ENCODE measurements around the gene CINP. TPM values are rescaled to one million over a fixed set of nuclear protein-coding genes. Genes with fewer than 3 reads are reported as not detected.

Gene CINP
- total and polyA plus RNA-seq, 4 donors = 25.1 to 34.6 (median 30.2) TPM

DNA sequence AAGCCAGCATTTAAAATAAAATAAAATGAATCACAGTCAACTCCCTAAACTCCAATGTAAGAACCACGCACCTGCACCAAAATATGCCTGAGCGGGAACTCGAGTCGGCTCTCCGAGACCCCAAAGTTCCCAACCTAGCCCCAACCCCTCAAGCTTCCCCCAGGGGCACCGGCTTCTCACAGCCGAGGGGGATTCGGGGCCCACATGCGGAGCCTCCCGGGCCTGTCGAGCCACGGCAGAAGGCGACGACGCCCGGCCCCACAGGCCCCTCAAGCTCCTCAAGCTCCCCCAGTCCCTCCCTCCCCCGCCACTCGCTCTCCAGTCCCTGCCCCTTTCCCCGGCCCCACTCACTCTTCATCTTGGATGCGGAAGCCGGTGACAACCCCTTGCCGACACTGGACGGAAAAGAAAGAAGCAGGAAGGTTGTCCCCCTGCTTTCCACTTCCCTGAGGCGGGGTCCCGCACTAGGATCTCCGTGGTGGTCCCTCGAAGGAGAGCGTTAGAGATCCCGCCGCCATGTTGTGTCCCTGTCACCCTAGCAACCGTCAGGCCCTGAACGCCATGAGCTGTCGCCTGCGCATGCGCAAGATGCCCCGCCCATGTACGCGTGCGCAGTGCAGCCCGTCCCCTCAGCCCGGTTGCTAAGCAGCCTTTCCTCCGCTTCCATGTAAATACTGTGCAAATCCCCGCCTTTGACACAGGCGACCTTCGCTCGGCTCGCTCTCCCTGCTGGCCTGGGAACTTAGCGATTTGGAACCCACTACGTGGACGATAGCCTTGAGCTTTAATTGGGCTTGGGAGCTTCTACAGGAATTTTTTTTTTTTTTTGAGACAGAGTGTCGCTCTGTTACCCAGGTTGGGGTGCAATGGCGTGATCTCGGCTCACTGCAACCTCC lies 57.8 kb downstream of the CINP start, which contains the start of gene MOK:
TSS of gene MOK (minus strand) at position 554 of the 896 bp plus-strand sequence. CDS start at position 358, 196 bp downstream.
- TF ChIP-seq, protein P1, sequence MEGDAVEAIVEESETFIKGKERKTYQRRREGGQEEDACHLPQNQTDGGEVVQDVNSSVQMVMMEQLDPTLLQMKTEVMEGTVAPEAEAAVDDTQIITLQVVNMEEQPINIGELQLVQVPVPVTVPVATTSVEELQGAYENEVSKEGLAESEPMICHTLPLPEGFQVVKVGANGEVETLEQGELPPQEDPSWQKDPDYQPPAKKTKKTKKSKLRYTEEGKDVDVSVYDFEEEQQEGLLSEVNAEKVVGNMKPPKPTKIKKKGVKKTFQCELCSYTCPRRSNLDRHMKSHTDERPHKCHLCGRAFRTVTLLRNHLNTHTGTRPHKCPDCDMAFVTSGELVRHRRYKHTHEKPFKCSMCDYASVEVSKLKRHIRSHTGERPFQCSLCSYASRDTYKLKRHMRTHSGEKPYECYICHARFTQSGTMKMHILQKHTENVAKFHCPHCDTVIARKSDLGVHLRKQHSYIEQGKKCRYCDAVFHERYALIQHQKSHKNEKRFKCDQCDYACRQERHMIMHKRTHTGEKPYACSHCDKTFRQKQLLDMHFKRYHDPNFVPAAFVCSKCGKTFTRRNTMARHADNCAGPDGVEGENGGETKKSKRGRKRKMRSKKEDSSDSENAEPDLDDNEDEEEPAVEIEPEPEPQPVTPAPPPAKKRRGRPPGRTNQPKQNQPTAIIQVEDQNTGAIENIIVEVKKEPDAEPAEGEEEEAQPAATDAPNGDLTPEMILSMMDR (IDR thresholded peaks at IDR 0.05; ENCODE audit: low read depth, low read length, missing input control) = no peak
- TF ChIP-seq, protein P2, sequence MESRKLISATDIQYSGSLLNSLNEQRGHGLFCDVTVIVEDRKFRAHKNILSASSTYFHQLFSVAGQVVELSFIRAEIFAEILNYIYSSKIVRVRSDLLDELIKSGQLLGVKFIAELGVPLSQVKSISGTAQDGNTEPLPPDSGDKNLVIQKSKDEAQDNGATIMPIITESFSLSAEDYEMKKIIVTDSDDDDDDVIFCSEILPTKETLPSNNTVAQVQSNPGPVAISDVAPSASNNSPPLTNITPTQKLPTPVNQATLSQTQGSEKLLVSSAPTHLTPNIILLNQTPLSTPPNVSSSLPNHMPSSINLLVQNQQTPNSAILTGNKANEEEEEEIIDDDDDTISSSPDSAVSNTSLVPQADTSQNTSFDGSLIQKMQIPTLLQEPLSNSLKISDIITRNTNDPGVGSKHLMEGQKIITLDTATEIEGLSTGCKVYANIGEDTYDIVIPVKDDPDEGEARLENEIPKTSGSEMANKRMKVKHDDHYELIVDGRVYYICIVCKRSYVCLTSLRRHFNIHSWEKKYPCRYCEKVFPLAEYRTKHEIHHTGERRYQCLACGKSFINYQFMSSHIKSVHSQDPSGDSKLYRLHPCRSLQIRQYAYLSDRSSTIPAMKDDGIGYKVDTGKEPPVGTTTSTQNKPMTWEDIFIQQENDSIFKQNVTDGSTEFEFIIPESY (IDR thresholded peaks at IDR 0.05) = no peak
- TF ChIP-seq TAF1 (conservative IDR thresholded peaks at IDR 0.05) (no peak), RAD21 (IDR thresholded peaks at IDR 0.05) (peak in 1 of 2 donors; percentile 28), FOXA1 (IDR thresholded peaks at IDR 0.05) (peak; percentile 58), EGR1 (IDR thresholded peaks at IDR 0.05; ENCODE audit: low read depth in 2 of 2) (no peak), NR2F2 (IDR thresholded peaks at IDR 0.05) (peak; percentile 73), JUND (IDR thresholded peaks at IDR 0.05) (no peak), FOXA2 (IDR thresholded peaks at IDR 0.05) (peak; percentile 49), SP1 (IDR thresholded peaks at IDR 0.05) (peak; percentile 90), YY1 (IDR thresholded peaks at IDR 0.05) (peak; percentile 97), RXRA (IDR thresholded peaks at IDR 0.05) (peak; percentile 37 to 43), HNF4A (conservative IDR thresholded peaks at IDR 0.05) (peak; percentile 76 to 82), GABPA (IDR thresholded peaks at IDR 0.05 in 1 of 2, conservative IDR thresholded peaks at IDR 0.05 in 1 of 2) (no peak), HNF4G (IDR thresholded peaks at IDR 0.05) (peak; percentile 21)
- TF ChIP-seq, protein P3, sequence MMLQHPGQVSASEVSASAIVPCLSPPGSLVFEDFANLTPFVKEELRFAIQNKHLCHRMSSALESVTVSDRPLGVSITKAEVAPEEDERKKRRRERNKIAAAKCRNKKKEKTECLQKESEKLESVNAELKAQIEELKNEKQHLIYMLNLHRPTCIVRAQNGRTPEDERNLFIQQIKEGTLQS (IDR thresholded peaks at IDR 0.05) = no peak
- TF ChIP-seq, protein P4, sequence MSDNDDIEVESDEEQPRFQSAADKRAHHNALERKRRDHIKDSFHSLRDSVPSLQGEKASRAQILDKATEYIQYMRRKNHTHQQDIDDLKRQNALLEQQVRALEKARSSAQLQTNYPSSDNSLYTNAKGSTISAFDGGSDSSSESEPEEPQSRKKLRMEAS (IDR thresholded peaks at IDR 0.05) = no peak
- TF ChIP-seq, protein P5, sequence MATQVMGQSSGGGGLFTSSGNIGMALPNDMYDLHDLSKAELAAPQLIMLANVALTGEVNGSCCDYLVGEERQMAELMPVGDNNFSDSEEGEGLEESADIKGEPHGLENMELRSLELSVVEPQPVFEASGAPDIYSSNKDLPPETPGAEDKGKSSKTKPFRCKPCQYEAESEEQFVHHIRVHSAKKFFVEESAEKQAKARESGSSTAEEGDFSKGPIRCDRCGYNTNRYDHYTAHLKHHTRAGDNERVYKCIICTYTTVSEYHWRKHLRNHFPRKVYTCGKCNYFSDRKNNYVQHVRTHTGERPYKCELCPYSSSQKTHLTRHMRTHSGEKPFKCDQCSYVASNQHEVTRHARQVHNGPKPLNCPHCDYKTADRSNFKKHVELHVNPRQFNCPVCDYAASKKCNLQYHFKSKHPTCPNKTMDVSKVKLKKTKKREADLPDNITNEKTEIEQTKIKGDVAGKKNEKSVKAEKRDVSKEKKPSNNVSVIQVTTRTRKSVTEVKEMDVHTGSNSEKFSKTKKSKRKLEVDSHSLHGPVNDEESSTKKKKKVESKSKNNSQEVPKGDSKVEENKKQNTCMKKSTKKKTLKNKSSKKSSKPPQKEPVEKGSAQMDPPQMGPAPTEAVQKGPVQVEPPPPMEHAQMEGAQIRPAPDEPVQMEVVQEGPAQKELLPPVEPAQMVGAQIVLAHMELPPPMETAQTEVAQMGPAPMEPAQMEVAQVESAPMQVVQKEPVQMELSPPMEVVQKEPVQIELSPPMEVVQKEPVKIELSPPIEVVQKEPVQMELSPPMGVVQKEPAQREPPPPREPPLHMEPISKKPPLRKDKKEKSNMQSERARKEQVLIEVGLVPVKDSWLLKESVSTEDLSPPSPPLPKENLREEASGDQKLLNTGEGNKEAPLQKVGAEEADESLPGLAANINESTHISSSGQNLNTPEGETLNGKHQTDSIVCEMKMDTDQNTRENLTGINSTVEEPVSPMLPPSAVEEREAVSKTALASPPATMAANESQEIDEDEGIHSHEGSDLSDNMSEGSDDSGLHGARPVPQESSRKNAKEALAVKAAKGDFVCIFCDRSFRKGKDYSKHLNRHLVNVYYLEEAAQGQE (IDR thresholded peaks at IDR 0.05) = peak; percentile 47
- WGBS = under 1% methylated on average over 53 of the region's 53 CpGs
- DNase-seq (ENCODE audit: low spot score) = peak; percentile 98
- Histone ChIP-seq H3K27ac (ENCODE audit: low read depth in 1 of 2, low read length in 2 of 2) (peak within 1 kb of the TSS; percentile 47 to 69), H3K36me3 (ENCODE audit: control insufficient read depth in 4 of 4, insufficient read depth in 3 of 4, low read depth in 1 of 4, low read length in 3 of 4) (no peaks in the 10 kb centered on the region), H3K9me3 (ENCODE audit: control insufficient read depth in 4 of 4, low read length in 3 of 4) (no peaks in the 10 kb centered on the region), H3K9ac (ENCODE audit: low read depth in 1 of 2, low read length in 2 of 2) (peak within 1 kb of the TSS; percentile 53 to 58), H3K4me1 (ENCODE audit: control insufficient read depth in 4 of 4, insufficient read depth in 4 of 4, low read length in 3 of 4) (peaks cover 0 to 6% (median 4%) of the 10 kb centered on the region in 4 donors), H3K27me3 (ENCODE audit: control insufficient read depth in 4 of 4, insufficient read depth in 4 of 4, low read length in 3 of 4) (no peaks in the 10 kb centered on the region), H3K4me3 (ENCODE audit: low read depth in 1 of 3, low read length in 3 of 3) (peak within 1 kb of the TSS; percentile 70 to 100 (median 100))

Measured in liver (tissue), 9 donors.